NOMO-1 treated with DMSO at 0.1 percent for 48 hours (cell line): ENCODE data around the gene AFP.

Experiments
- DNase-seq: peaks from one replicate; lab custom pipeline; 2025; ENCODE audit not compliant: unreplicated experiment; lab: John Stamatoyannopoulos, UW

Gene AFP

DNA sequence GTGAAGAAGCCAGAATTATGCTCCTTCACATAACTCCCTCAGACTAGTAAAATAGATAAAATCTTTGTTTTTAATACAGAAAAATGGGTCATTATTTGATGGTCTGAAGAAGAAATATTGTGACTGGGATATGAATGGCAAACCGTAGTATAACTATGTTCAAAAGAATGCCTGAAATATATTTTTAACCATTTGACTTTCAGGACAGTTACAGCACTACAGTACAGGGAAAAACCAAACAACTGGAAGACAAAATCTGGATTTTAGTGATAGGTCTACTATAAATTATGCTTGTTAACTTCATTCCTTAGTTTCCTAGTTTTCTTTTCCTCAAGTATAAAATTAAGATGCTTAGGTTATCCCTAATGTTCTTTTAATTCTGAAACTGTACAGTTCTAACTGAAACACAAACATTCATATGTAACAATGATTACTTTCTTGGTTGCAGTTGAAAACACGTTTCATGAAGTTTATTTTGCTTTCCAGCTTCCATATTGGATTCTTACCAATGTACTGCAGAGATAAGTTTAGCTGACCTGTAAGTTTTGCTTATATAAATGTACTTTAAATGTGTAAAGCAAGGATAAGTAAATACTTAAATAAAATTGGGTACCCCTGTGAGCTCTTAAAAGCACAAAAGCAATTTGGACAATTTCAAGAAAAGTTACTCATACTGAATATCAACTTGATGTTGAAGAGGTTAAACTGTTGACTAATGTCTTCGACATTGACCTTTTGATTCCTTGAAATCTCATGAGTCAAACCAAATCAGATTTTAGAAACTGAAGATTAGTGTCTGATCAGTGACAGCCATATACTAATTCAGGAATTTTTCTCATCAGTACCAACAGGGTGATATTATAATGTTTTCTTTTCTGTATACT is 895 bp downstream of the AFP start:
- no peak for DNase-seq

DNA sequence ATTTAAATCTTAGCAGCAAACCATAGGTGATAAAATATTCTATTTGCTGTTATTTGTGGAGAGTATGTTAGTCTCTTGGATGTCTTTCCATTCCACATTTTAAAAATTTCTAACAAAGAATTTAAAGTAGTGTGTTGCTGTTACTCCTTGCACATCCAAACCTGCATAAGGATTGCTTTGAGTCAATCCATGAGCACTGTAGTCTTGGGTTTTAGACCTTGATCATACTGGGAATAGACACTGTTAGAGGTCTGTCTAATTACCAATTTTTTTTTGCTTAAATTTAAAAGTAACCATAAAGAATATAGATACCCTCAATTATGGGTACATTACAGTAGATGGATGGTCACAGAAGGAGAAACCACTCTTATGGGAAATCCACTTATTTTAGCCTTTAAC is 1.5 kb downstream of the AFP start:
- DNase-seq: no peak

DNA sequence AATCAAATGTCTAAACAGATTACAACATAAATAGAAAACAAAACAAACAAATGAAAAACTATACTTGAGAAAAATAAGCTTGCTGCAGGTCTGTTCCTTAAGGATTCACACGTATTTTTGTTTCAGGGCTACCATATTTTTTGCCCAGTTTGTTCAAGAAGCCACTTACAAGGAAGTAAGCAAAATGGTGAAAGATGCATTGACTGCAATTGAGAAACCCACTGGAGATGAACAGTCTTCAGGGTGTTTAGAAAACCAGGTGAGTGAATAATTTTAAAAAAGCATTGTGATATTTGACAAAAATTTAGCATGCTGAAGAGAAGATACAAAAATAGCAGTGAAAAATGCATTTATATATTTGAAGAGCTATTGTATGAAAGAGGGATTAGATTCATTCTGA is 2.0 kb downstream of the AFP start:
- no peak for DNase-seq

DNA sequence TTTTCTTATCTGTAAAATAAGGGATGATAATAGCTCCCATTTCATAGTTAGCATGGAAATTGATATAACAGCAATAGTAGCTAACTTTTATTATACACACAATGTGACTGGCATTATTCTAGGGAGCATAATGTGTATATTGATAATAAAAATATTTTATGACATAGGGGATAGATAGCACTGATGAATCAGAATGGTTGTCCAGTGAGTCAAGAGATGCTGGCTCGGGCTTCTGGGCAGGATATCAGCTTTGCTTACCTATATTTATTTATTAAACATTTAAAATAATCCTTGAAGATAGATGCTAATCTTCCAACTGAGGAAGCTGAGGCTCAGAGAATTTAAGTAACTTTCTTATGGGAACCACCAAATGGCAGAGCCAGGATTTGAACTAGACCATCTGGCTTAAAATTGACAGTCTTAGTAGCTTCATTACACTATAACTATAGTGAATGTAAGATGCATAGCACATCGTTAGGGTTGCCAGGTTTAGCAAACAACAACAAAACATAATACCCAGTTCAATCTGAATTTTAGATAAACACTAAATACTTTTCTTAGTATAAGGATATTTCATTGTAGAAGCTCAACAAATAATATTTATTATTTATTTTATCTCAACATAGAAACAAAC is 2.7 kb downstream of the AFP start:
- DNase-seq: no peak

DNA sequence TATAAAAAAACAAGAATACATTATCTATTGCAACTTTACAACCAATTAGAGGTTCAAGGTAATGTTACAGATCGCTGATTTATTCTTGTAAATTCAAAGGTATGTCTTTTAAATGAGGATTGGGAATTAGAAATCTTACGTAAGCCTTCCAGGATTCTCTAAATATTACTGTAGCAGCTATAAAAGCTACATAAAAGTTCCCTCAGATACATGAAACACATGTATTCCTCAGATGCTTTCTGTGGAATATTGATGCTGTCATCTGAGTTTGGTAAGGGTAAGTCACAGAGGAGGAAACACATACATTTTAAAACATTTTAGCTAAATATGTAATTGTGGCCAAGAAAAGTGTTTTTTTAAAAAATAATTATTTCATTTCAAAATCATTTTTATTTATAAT is 3.4 kb downstream of the AFP start:
- no peak for DNase-seq

DNA sequence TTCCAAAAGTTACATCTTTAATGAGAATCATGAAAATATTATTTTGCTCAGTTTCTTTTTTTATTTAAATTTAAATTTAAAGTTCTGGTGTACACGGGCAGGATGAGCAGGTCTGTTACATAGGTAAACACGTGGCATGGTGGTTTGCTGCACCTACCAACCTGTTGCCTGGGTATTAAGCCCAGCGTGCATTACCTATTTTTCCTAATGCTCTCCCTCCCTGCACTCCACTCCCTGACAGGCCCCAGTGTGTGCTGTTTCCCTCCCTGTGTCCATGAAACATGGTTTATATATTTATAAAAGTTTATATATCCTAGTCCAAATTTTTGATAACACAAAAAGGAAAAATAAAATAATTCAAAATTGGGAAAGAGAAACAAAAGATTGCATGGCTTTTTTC is 4.0 kb downstream of the AFP start:
- no peak for DNase-seq

DNA sequence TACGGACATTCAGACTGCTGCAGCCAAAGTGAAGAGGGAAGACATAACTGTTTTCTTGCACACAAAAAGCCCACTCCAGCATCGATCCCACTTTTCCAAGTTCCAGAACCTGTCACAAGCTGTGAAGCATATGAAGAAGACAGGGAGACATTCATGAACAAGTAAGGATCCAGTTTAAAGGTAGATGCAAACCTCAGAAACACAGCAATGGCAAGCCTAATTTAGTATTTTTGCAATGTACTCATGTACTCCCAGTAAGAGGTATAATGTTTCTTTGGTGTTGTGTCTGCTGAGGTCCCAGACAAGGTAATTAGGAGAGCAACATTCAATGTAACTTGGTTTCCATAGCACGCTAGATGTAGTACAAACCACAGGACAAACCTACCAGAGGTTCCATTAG is 4.6 kb downstream of the AFP start:
- no peak for DNase-seq

DNA sequence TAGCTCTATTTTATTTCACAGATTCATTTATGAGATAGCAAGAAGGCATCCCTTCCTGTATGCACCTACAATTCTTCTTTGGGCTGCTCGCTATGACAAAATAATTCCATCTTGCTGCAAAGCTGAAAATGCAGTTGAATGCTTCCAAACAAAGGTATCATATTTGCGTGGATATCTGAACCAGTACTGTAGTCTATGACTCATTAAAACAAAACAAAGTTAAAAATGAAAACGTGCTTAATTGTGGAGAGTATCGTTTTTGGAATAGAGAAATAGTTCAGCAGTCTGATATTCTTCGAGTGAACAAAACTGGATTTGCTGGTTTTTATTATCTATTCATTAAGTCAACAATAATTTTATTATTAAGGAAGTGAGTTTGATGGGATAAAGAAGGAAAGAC is 6.3 kb downstream of the AFP start:
- no peak for DNase-seq

DNA sequence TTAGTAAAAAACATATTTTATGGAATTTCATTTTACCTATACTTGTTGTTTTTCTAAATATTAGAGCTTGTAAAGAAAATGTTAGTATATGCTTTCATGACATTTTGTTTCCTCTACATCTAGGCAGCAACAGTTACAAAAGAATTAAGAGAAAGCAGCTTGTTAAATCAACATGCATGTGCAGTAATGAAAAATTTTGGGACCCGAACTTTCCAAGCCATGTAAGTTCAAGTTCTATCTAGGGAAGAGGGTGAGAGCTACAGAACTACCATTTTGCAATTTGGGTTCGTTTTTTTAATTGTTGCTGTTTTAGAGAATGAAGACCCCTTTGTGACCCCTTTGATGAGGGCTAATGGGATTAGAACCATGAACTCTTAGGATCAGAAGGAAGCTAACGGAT is 7.2 kb downstream of the AFP start:
- no peak for DNase-seq

DNA sequence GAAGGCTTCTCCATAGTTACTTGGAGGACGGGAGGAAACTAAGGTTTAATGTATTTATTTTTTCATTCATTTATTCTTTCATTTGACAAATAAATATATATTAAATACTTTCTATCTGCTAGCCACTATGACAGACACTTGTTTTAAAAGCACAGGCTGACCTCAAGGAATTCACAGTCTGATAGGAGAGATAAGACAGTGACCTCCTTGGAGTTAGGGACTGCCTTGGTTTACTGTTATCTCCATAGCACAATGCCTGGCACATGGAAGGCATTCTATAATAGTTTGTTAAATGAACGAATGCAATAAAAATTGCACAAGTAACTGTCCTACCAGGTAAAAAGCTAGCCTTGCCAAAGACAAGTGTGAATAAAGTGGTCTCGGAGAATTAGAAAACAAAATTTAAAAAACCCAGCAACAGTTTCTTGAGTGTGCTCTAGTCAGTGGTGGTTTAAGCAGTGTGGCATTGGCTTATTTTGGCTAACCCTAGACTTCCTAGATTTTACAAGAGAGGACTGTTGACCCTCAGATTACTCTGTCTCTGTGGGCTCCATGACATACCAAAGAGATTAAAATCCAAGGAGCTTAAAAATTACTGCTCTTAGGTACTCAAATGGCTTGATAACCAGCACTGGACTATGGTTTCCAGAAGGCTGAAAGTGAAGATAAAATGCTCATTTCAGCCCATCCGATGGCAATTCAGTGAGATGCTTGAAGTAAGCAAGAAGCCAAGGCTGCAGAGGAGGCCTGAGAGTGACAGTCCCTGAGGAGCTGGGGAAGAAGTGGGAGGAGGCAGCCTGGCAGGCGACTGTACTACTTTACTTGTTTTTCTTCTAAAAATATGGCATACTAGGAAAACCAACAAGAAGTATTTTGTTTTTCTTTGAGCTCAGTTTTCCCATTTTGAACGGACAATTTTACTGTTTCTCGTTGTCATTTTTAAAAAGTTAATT is 9.6 kb downstream of the AFP start:
- DNase-seq: no peak

DNA sequence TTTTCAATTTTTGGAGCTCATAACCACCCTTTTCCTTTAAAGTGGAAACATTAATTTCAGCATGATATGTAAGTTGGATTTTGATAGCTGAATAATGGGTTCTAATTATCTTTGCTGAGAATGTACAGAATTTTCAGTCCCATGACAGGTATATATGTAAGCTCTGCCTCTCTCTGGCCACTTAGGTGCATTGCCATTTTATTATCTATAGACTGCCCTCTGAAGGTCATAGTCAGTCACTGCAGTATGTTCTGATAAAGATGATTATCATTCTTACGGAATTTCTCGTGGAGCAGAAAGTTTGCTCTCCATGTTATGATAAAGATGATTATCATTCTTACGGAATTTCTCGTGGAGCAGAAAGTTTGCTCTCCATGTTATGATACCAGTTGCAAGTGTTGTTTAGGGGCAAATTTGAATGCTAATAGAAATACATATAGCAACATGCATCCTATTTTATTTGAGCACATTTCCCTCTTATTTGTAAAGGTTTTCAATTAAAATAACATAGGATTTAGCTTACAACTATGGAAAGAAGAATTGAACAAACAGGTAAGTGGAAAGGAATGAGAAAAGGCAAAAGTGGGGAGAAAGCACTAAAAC is 10.4 kb downstream of the AFP start:
- DNase-seq: peak; percentile 72

DNA sequence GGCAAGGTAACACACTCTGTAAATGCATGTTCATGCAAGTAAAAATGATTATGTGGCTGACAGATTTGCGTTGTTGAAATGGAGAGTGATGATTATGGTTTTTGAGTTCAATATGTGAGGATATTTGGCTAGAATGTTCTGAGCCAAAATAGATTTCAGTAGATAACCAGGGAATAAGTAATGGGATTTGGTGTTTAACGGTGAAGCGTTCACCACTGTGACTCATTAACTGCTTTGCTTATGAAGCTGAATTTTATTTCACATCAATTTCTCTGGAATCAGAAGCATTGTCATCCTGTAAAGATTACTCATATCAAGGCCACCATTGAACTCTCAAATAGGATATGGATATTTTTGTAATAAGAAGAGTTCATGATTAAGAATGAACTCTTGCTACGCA is 11.7 kb downstream of the AFP start:
- DNase-seq: no peak

DNA sequence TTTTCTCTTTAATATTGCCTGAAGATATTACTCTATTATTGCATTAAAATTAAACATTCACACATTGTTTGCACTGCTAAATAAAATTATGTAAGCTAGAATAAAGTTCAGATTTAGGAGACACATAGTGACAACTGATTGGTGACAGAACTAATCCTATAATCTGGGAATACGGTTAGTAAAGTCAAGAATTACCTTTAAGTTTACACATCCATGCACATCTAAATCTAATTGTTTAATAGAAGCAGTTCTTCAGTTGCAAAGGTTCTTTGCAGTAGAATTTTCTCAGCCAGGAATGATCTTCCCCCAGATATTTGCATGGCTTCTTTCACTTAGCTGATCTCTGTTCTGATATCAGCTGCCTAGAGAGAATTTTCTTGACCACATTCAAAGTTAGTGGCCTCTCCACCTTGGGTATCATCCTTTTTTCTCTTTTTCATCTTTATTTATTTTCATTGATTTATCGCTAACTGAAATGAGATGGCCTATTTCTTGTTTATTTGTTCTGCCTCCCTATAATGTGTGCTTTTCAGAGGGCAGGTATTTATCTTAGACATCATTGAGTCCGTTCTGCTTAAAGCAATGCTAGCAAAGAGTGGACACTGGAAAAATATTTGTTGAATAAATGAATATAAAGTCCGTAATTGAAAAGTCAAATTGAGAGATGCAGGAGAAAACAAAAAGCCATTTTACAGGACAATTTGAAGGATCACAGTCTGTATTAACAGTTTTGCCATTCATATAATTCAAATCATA is 12.6 kb downstream of the AFP start:
- no peak for DNase-seq

DNA sequence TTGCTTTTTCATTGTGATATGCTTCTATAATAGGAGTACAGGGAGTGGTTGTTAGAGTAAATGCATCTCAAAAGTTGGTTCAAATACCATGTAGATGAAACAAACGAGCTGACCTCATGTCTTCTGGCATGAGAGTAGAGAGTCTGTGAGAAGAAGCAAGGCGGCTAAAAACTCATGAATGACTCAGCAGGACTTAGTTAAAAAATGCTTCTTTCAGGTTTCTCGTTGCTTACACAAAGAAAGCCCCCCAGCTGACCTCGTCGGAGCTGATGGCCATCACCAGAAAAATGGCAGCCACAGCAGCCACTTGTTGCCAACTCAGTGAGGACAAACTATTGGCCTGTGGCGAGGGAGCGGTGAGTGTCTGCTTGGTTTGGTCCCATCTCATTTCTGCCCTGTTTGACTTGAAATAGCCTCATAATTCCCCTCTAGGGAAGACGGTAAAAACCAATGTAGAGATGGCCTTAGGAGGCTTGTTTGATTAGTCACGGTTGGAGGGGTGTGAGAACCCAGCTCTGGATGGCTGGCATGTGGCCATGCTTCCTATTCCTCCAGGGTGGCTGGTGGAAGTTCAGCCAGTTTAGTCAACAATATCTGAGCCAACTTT is 14.5 kb downstream of the AFP start:
- no peak for DNase-seq

DNA sequence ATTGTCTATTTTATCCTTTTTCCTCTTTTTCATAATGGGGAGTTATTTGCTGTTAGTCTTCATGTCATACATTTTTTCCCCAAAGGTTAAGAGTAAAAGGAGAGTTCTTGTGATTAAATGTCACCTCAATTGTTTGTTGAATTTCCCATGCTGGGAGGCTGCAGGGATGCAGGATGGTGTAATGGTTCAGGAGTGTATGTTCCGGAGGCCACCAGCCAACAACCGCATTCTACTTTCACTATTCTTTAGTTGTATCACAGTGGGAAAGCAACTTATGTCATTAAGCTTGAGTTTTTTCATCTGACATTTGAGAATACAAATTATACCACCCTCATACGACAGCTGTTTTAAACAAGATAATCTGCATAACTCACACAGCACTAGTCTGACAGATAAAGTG is 15.4 kb downstream of the AFP start:
- no peak for DNase-seq

DNA sequence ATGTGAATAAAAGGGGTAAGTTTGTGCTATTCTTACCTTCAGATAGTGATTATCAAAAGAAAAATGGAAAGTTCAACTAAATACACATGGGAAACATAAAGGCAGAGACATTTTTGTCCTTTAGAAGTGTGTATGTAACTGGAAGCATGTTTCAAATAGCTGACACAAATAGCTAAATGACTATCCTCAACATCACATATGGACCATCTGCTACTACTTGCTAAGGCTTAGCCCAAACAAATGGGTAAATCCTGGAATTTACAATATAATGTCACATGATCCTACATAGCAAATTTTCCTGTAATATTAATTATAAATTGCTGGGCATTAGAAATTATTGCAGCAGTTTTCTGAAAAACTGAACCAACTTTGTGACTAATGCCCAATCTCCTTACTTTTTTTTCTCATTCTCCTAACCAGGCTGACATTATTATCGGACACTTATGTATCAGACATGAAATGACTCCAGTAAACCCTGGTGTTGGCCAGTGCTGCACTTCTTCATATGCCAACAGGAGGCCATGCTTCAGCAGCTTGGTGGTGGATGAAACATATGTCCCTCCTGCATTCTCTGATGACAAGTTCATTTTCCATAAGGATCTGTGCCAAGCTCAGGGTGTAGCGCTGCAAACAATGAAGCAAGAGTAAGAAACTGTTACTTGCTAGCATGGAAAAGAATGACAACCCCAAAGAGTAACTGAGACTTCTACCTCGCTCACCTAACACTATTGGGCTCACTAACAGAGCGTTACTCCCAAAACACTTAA is 16.1 kb downstream of the AFP start:
- no peak for DNase-seq

DNA sequence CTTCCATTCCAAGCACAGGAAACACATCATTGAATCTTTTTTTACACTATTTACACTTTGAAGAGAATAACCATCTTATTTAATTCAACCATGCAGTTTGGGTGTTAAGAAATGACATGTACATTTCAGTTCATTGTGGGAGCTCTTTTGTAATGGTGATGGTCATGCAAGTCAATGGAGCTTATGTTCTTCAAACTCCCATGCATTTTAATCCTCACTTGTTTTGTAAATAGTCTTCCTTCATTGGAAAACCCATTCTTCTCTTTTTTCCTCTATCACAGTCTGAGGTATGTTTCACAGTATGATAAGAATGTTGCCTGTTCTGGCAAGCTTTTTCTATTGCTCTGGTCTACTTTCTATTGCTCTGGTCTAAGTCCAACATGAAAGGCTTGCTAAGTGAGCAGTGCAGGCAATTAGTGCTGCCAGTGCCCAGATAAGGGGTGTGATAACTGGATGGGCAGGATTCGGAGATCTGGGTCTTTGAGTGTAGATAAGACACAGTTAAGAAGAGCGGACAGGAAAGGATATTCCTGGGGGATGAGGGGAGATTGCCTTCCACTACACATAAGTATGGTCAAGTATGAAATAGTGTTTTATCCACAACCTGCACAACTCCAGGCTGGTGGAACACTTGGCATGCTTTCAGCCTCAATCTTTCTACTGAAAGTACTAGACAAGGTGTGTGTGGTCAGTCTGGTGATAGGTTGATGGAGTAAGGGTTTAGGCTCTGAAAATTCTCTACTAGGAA is 17.1 kb downstream of the AFP start:
- no peak for DNase-seq

DNA sequence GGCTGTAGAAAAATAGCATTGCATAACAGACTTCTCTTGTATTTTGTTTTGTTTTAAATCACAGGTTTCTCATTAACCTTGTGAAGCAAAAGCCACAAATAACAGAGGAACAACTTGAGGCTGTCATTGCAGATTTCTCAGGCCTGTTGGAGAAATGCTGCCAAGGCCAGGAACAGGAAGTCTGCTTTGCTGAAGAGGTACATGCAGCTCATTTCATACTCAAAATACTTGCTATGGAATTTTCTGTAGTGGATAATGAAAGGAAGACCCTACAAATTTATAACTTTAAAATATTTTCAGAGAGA is 17.6 kb downstream of the AFP start:
- no peak for DNase-seq

DNA sequence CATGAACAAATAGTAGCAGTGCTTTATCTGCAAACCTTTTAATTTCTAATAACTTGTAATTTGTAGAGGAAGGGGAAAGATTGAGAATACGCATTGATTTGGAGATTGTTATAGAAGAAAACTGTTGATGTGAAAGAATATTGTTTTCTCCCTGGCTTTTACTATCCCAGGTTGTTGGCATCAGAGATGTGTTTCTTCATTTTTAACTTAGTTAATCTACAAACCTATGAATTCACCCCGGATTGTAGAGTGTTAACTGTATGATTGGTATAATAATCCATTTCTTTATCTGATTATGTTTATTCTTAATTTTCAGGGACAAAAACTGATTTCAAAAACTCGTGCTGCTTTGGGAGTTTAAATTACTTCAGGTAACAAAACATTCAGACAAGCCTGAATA is 18.9 kb downstream of the AFP start:
- DNase-seq: no peak
